ENCODE results near the gene SLC29A3.

Gene SLC29A3

DNA sequence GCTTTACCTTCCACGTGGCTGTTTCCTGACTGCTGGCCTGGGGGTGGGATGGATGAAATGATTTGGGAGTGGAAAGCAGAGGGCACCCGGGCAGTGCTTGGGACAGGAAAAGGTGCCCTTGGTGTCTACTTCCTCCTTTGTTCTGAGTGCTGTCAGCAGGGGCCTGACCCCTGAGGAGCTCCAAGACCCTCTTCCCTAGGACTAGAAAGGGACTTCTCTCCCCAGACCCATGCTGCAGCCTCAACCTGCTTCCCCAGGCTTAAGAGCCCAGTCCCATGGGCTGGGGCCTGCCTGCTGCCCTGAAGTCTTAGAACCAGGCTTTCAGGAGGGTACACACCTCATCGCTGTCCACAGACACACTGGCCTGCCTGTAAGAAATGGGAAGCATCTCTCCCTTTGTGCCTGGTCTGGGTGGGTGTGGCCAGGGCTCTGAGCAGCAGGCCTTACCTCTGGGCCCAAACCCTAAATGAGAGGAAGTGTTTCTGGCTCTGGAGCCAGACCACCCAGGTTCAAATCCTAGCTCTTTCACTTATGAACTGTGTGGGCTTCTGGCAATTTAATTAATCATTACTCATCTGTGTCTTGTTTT is 90.6 kb downstream of the SLC29A3 start:
- DNase-seq = no peak

Data from nucleus accumbens (tissue), 56 donors.